Lung (tissue), 12 donors: ENCODE measurements around the gene DPY19L3. TPM values are rescaled to one million over a fixed set of nuclear protein-coding genes. Genes with fewer than 3 reads are reported as not detected.

Experiments used
- ATAC-seq: fragments of 200-7000 bp; cut with Tn5 transposase; one replicate; pipeline ENCODE4 v1.9.1; 2020; ENCODE audit warnings: moderate number of reproducible peaks; ENCODE audit not compliant: insufficient read depth, low FRiP score
- DNase-seq, 3 donors: peaks; one replicate each; pipeline ENCODE4 v3.0.0-alpha.2; 2013 to 2017
- H3K27ac ChIP-seq, 2 donors: one replicate each; pipeline ENCODE4 v1.5.1; 2013; ENCODE audit warnings: mild to moderate bottlenecking in 2 of 2, moderate library complexity in 2 of 2, control low read depth in 1 of 2, inconsistent platforms in 1 of 2, low read depth in 1 of 2, low read length in 1 of 2
- H3K27me3 ChIP-seq, 3 donors: one replicate each; pipeline ENCODE4 v1.5.1; 2013; ENCODE audit warnings: low read length in 2 of 3; ENCODE audit not compliant: control insufficient read depth in 3 of 3, insufficient read depth in 3 of 3
- H3K36me3 ChIP-seq, 4 donors: one replicate each; pipeline ENCODE4 v1.5.1; 2013; ENCODE audit warnings: low read length in 4 of 4, mild to moderate bottlenecking in 1 of 4, moderate library complexity in 1 of 4; ENCODE audit not compliant: control insufficient read depth in 4 of 4, insufficient read depth in 4 of 4
- H3K4me1 ChIP-seq, 5 donors: one replicate each; pipeline ENCODE4 v1.5.1; 2013; ENCODE audit warnings: low read length in 5 of 5, mild to moderate bottlenecking in 2 of 5, moderate library complexity in 1 of 5; ENCODE audit not compliant: control insufficient read depth in 5 of 5, insufficient read depth in 5 of 5
- H3K4me3 ChIP-seq: one replicate; pipeline ENCODE4 v1.5.1; 2013; ENCODE audit warnings: mild to moderate bottlenecking, control low read depth, moderate library complexity
- H3K9ac ChIP-seq, 2 donors: one replicate each; pipeline ENCODE4 v1.5.1; 2013; ENCODE audit warnings: low read length in 2 of 2, control low read depth in 1 of 2; ENCODE audit not compliant: insufficient read depth in 1 of 2
- H3K9me3 ChIP-seq, 4 donors: one replicate each; pipeline ENCODE4 v1.5.1; 2013; ENCODE audit warnings: low read length in 3 of 4, mild to moderate bottlenecking in 1 of 4, moderate library complexity in 1 of 4; ENCODE audit not compliant: control insufficient read depth in 4 of 4, insufficient read depth in 3 of 4
- CTCF ChIP-seq: IDR thresholded peaks from 2 replicates; pipeline ENCODE4 v1.5.1; 2012; ENCODE audit warnings: mild to moderate bottlenecking; ENCODE audit errors: control extremely low read depth, extremely low read depth
- WGBS, 2 donors: extraction: QIAGEN DNeasy Blood & Tissue Kit; methylation state at CpG; one replicate each; pipeline ENCODE4 v1.1.7; 2013; 5-methylcytosine and 5-hydroxymethylcytosine counted together
- polyA plus RNA-seq, 2 donors: library from polyadenylated mRNA; stranded (reverse); fragments of 200-250 nt; gene quantifications; one replicate each; pipeline ENCODE4 v1.2.1, GENCODE V29; 2013
- total RNA-seq, 2 donors: library from RNA; depleted of rRNA in 1 of 2; stranded (reverse); fragments of >200 nt in 1 of 2; gene quantifications; one replicate each; pipeline ENCODE4 v1.2.1, GENCODE V29; 2014 to 2021
- donor health status: control.
- donor health status: control.
- donor health status: Bipolar disorder and iron deficiency.
- donor health status: healthy.
- donor health status: DM: yes; HTN: yes; CAD: no.

DPY19L3 gene
- total and polyA plus RNA-seq, 4 donors, result 9.1 to 49.3 (median 27.3) TPM

- Histone ChIP-seq H3K4me1 (no peaks in the 10 kb centered on the region), H3K9ac (no peak overlapping the region), H3K27ac (no peak overlapping the region), H3K9me3 (no peaks in the 10 kb centered on the region), H3K4me3 (no peak overlapping the region), H3K27me3 (no peaks in the 10 kb centered on the region), H3K36me3 (peaks cover 0 to 1% (median 0%) of the 10 kb centered on the region in 4 donors)
- ATAC-seq (no peak), DNase-seq (no peak)
- 90 to 91% methylated on average over 6 of the region's 6 CpGs for WGBS, 2 donors
- no peak for TF ChIP-seq CTCF
Measured at GRCh38 chr19:32396046-32396652, 9.4 kb upstream of the DPY19L3 start.

- Histone ChIP-seq H3K9me3 (no peaks in the 10 kb centered on the region), H3K4me3 (no peak overlapping the region), H3K27me3 (no peaks in the 10 kb centered on the region), H3K4me1 (no peaks in the 10 kb centered on the region), H3K27ac (no peak overlapping the region), H3K9ac (no peak overlapping the region), H3K36me3 (peaks cover 0 to 1% (median 0%) of the 10 kb centered on the region in 4 donors)
- 85 to 86% methylated on average over 5 of the region's 5 CpGs for WGBS, 2 donors
- ATAC-seq, result no peak
- TF ChIP-seq CTCF, result no peak
- peak in 1 of 3 donors; percentile 17 for DNase-seq
Measured at GRCh38 chr19:32397671-32398101, 7.9 kb upstream of the DPY19L3 start.

- no peaks in the 10 kb centered on the region for H3K9me3 ChIP-seq
- H3K27ac ChIP-seq, result no peak overlapping the region
- WGBS, 2 donors, result 96% methylated on average over 1 of the region's 1 CpG
- H3K4me1 ChIP-seq, result peaks cover 0 to 23% (median 7%) of the 10 kb centered on the region in 5 donors
- H3K27me3 ChIP-seq, result no peaks in the 10 kb centered on the region
- no peak for DNase-seq
- TF ChIP-seq CTCF, result no peak
- no peak overlapping the region for H3K9ac ChIP-seq
- H3K36me3 ChIP-seq, result no peaks in the 10 kb centered on the region
- ATAC-seq, result no peak
- H3K4me3 ChIP-seq, result no peak overlapping the region
Measured at GRCh38 chr19:32401992-32402391, 3.6 kb upstream of the DPY19L3 start.
